Gastroesophageal sphincter (tissue), 4 donors: Measurements from ENCODE around the gene FYN. TPM values are rescaled to one million over a fixed set of nuclear protein-coding genes. Genes with fewer than 3 reads are reported as not detected.

Source experiments
- ATAC-seq: fragments of 150-250 bp; one replicate; pipeline ENCODE4 v1.9.1; 2016; ENCODE audit warnings: mild to moderate bottlenecking, moderate library complexity
- H3K27ac ChIP-seq, 4 donors: fragments of 200-600 bp; sonication (generic) in 3 of 4; 1 replicate in 3 of 4; 2 replicates in 1 of 4; pipeline ENCODE4 v1.5.1; 2016 to 2019
- H3K27me3 ChIP-seq: fragments of 200-600 bp; sonication (generic); one replicate; pipeline ENCODE4 v1.5.1; 2019
- H3K36me3 ChIP-seq, 2 donors: fragments of 200-600 bp; sonication (generic); one replicate each; pipeline ENCODE4 v1.5.1; 2019; ENCODE audit warnings: control low read depth in 1 of 2
- H3K4me1 ChIP-seq, 3 donors: fragments of 200-600 bp; sonication (generic); 1 replicate in 2 of 3; 2 replicates in 1 of 3; pipeline ENCODE4 v1.5.1; 2016 to 2019; ENCODE audit warnings: control low read depth in 2 of 3
- H3K4me3 ChIP-seq, 2 donors: fragments of 200-600 bp; sonication (generic); one replicate each; pipeline ENCODE4 v1.5.1; 2019; ENCODE audit warnings: mild to moderate bottlenecking in 1 of 2, moderate library complexity in 1 of 2
- H3K9me3 ChIP-seq, 3 donors: fragments of 200-600 bp; sonication (generic); one replicate each; pipeline ENCODE4 v1.5.1; 2017 to 2019; ENCODE audit warnings: control low read depth in 2 of 3
- CTCF ChIP-seq, 4 experiments: fragments of 200-600 bp in 2 of 4; fragments of 450-650 bp in 2 of 4; sonication (generic) in 1 of 4; IDR thresholded peaks; one replicate each; pipeline ENCODE4 v1.5.1; 2017 to 2019; ENCODE audit warnings: antibody characterized with exemption in 4 of 4, mild to moderate bottlenecking in 2 of 4, moderate library complexity in 2 of 4
- EP300 ChIP-seq: sonication (generic); formaldehyde crosslinking; IDR thresholded peaks from one replicate; pipeline ENCODE4 v1.6.1; 2017; ENCODE audit warnings: antibody characterized with exemption, mild to moderate bottlenecking
- POLR2A ChIP-seq, 2 donors: fragments of 450-650 bp; IDR thresholded peaks; one replicate each; pipeline ENCODE4 v1.6.1; 2017; ENCODE audit warnings: antibody characterized with exemption in 2 of 2, mild to moderate bottlenecking in 2 of 2, moderate library complexity in 1 of 2
- POLR2AphosphoS5 ChIP-seq: sonication (generic); formaldehyde crosslinking; IDR thresholded peaks from one replicate; pipeline ENCODE4 v1.6.1; 2017; ENCODE audit warnings: antibody characterized with exemption
- WGBS, 2 donors: methylation state at CpG; one replicate each; pipeline ENCODE4 v1.1.5; 2018; ENCODE audit warnings: low coverage in 1 of 2; 5-methylcytosine and 5-hydroxymethylcytosine counted together
- total RNA-seq, 4 donors: library from RNA; depleted of rRNA; stranded (reverse); fragments of >200 nt; gene quantifications; one replicate each; pipeline ENCODE4 v1.1.0, GENCODE V29; 2016

Gene FYN
- total RNA-seq, 4 donors from 2014 or later: 58.6 to 101 (median 69.9) TPM

- TF ChIP-seq POLR2AphosphoS5 (no peak), EP300 (no peak), POLR2A (IDR thresholded peaks at IDR 0.05) (no peak), CTCF (IDR thresholded peaks at IDR 0.05) (no peak)
- peaks cover 0 to 21% of the 10 kb centered on the region in 2 donors for H3K36me3 ChIP-seq
- no peak overlapping the region for H3K4me3 ChIP-seq
- H3K27me3 ChIP-seq: no peaks in the 10 kb centered on the region
- H3K27ac ChIP-seq: no peak overlapping the region
- H3K4me1 ChIP-seq: peaks cover 0 to 35% (median 0%) of the 10 kb centered on the region in 3 donors
- 47 to 93% methylated on average over 2 to 3 of the region's 3 CpGs for WGBS, 2 donors
- no peaks in the 10 kb centered on the region for H3K9me3 ChIP-seq
- ATAC-seq: no peak
Measured at GRCh38 chr6:111677249-111677990, 195.8 kb downstream of the FYN start.

GRCh38 chr6:111676383-111676782 is 196.9 kb downstream of the FYN start:
- Histone ChIP-seq H3K27me3 (no peaks in the 10 kb centered on the region), H3K36me3 (peaks cover 0 to 31% of the 10 kb centered on the region in 2 donors), H3K4me1 (peaks cover 0 to 24% (median 0%) of the 10 kb centered on the region in 3 donors), H3K4me3 (no peak overlapping the region), H3K9me3 (no peaks in the 10 kb centered on the region), H3K27ac (no peak overlapping the region)
- no peak for TF ChIP-seq CTCF (IDR thresholded peaks at IDR 0.05)
- no peak for TF ChIP-seq EP300
- no peak for TF ChIP-seq POLR2A (IDR thresholded peaks at IDR 0.05)
- no peak for TF ChIP-seq POLR2AphosphoS5
- WGBS, 2 donors: 20 to 75% methylated on average over 2 of the region's 2 CpGs
- ATAC-seq: no peak

- 79 to 82% methylated on average over 1 of the region's 1 CpG for WGBS, 2 donors
- ATAC-seq: peak; percentile 60
- TF ChIP-seq CTCF (IDR thresholded peaks at IDR 0.05): no peak
- no peak for TF ChIP-seq POLR2A (IDR thresholded peaks at IDR 0.05)
- no peak for TF ChIP-seq EP300
- no peak for TF ChIP-seq POLR2AphosphoS5
Measured at GRCh38 chr6:111674883-111675282, 198.4 kb downstream of the FYN start.

GRCh38 chr6:111674413-111674812 is 198.8 kb downstream of the FYN start:
- 96% methylated on average over 4 of the region's 4 CpGs; no CpG with 5 or more reads in 1 of the 2 donors for WGBS, 2 donors
- peaks cover 0 to 37% of the 10 kb centered on the region in 2 donors for H3K36me3 ChIP-seq
- no peak overlapping the region for H3K27ac ChIP-seq
- TF ChIP-seq POLR2AphosphoS5 (no peak), POLR2A (IDR thresholded peaks at IDR 0.05) (no peak), CTCF (IDR thresholded peaks at IDR 0.05) (no peak), EP300 (no peak)
- no peak for ATAC-seq
- H3K4me1 ChIP-seq: peaks cover 0 to 23% (median 0%) of the 10 kb centered on the region in 3 donors
- no peak overlapping the region for H3K4me3 ChIP-seq
- no peaks in the 10 kb centered on the region for H3K9me3 ChIP-seq
- H3K27me3 ChIP-seq: no peaks in the 10 kb centered on the region

More at GRCh38 chr6:111674883-111675282, 198.4 kb downstream of the FYN start:
- no peaks in the 10 kb centered on the region for H3K27me3 ChIP-seq
- H3K4me1 ChIP-seq: peaks cover 0 to 23% (median 0%) of the 10 kb centered on the region in 3 donors
- H3K4me3 ChIP-seq: no peak overlapping the region
- H3K36me3 ChIP-seq: peaks cover 0 to 37% of the 10 kb centered on the region in 2 donors
- no peak overlapping the region for H3K27ac ChIP-seq
- H3K9me3 ChIP-seq: no peaks in the 10 kb centered on the region

- Histone ChIP-seq H3K36me3 (peaks cover 0 to 37% of the 10 kb centered on the region in 2 donors), H3K27me3 (no peaks in the 10 kb centered on the region), H3K27ac (no peak overlapping the region), H3K9me3 (no peaks in the 10 kb centered on the region), H3K4me3 (no peak overlapping the region), H3K4me1 (peaks cover 0 to 25% (median 0%) of the 10 kb centered on the region in 3 donors)
- ATAC-seq: no peak
- TF ChIP-seq POLR2A (IDR thresholded peaks at IDR 0.05) (no peak), EP300 (no peak), CTCF (IDR thresholded peaks at IDR 0.05) (no peak), POLR2AphosphoS5 (no peak)
Measured at GRCh38 chr6:111673937-111674336, 199.3 kb downstream of the FYN start.
